Measurements from ENCODE around the gene MPZL3.

Gene MPZL3

GRCh38 chr11:118180300-118180703, 71.9 kb downstream of the MPZL3 start:
- peak overlapping the region in 3 of 5 donors; percentile 14 to 28 (median 27) for H3K4me3 ChIP-seq (ENCODE audit: low read depth in 1 of 5, low read length in 5 of 5)
- H3K27ac ChIP-seq (ENCODE audit: low read depth, low read length): no peak overlapping the region
- H3K9ac ChIP-seq (ENCODE audit: low read length in 5 of 5): peak overlapping the region in 1 of 5 donors; percentile 27

DNA sequence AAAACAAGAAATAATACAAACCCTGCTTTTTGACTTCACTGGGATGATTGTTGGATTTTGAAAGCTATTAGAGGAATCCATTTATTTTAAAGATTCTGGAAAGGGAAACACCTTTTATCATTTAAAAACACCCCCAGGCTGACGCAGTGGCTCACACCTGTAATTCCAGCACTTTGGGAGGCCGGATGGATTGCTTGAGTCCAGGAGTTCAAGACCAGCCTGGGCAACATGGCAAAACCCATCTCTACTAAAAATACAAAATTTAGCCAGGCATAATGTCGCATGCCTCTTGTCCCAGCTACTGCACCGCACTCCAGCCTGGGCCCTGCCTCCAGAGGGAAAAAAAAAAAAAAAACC, 75.4 kb downstream of the MPZL3 start:
- Histone ChIP-seq H3K27ac (ENCODE audit: low read depth, low read length) (no peak overlapping the region), H3K36me3 (ENCODE audit: control insufficient read depth in 5 of 5, insufficient read depth in 5 of 5, low read length in 5 of 5) (no peaks in the 10 kb centered on the region), H3K9ac (ENCODE audit: low read length in 5 of 5) (no peak overlapping the region), H3K4me1 (ENCODE audit: control insufficient read depth in 5 of 5, insufficient read depth in 5 of 5, low read length in 5 of 5) (peaks cover 0 to 15% (median 10%) of the 10 kb centered on the region in 5 donors), H3K4me3 (ENCODE audit: low read depth in 1 of 5, low read length in 5 of 5) (no peak overlapping the region), H3K9me3 (ENCODE audit: control insufficient read depth in 5 of 5, low read length in 5 of 5) (no peaks in the 10 kb centered on the region), H3K27me3 (ENCODE audit: control insufficient read depth in 5 of 5, insufficient read depth in 4 of 5, low read length in 5 of 5) (peaks cover 0 to 25% (median 14%) of the 10 kb centered on the region in 5 donors)

More at GRCh38 chr11:118180300-118180703, 71.9 kb downstream of the MPZL3 start:
- no peaks in the 10 kb centered on the region for H3K36me3 ChIP-seq (ENCODE audit: control insufficient read depth in 5 of 5, insufficient read depth in 5 of 5, low read length in 5 of 5)
- H3K4me1 ChIP-seq (ENCODE audit: control insufficient read depth in 5 of 5, insufficient read depth in 5 of 5, low read length in 5 of 5): peaks cover 0 to 17% (median 9%) of the 10 kb centered on the region in 5 donors
- H3K27me3 ChIP-seq (ENCODE audit: control insufficient read depth in 5 of 5, insufficient read depth in 4 of 5, low read length in 5 of 5): peaks cover 0 to 23% (median 14%) of the 10 kb centered on the region in 5 donors
- H3K9me3 ChIP-seq (ENCODE audit: control insufficient read depth in 5 of 5, low read length in 5 of 5): no peaks in the 10 kb centered on the region

Measured in subcutaneous abdominal adipose tissue (tissue), 5 donors.